Inferior parietal cortex (tissue), 1 donor: Measurements from ENCODE around the gene REPS1.
"Not testable (repeated sequence)": the region's sequence is repeated elsewhere in the genome, so short reads cannot be mapped to it uniquely, and the experiment has no call there.

Experiments
- DNase-seq: peaks from one replicate; pipeline ENCODE4 v3.0.0-alpha.2; 2016; ENCODE audit errors: extremely low spot score

The REPS1 gene

GRCh38 chr6:138971601-138972000 lies 16.5 kb downstream of the REPS1 start:
- peak; percentile 70 for DNase-seq

- peak; percentile 57 for DNase-seq
Measured at GRCh38 chr6:138970856-138971425, 17.1 kb downstream of the REPS1 start.

- DNase-seq = no peak
Measured at GRCh38 chr6:138970159-138970558, 17.9 kb downstream of the REPS1 start.

GRCh38 chr6:138966870-138967269 lies 21.2 kb downstream of the REPS1 start:
- no peak for DNase-seq

- no peak for DNase-seq
Measured at GRCh38 chr6:138965971-138966370, 22.1 kb downstream of the REPS1 start.

GRCh38 chr6:138965291-138965874 lies 22.7 kb downstream of the REPS1 start:
- no peak for DNase-seq

- DNase-seq = no peak
Measured at GRCh38 chr6:138964012-138964411, 24.0 kb downstream of the REPS1 start.

GRCh38 chr6:138963531-138963930 lies 24.5 kb downstream of the REPS1 start:
- DNase-seq = no peak

GRCh38 chr6:138963119-138963518 lies 24.9 kb downstream of the REPS1 start:
- DNase-seq = no peak

GRCh38 chr6:138959521-138959920 lies 28.5 kb downstream of the REPS1 start:
- DNase-seq = no peak

- DNase-seq = no peak
Measured at GRCh38 chr6:138958595-138958994, 29.5 kb downstream of the REPS1 start.

GRCh38 chr6:138957903-138958302 lies 30.1 kb downstream of the REPS1 start:
- DNase-seq = no peak

GRCh38 chr6:138957484-138957883 lies 30.6 kb downstream of the REPS1 start:
- DNase-seq = no peak

GRCh38 chr6:138956244-138956924 lies 31.7 kb downstream of the REPS1 start:
- DNase-seq = no peak

GRCh38 chr6:138955262-138955661 lies 32.8 kb downstream of the REPS1 start:
- DNase-seq = no peak

GRCh38 chr6:138953451-138953850 lies 34.6 kb downstream of the REPS1 start:
- no peak for DNase-seq

GRCh38 chr6:138948546-138949179 lies 39.4 kb downstream of the REPS1 start:
- no peak for DNase-seq

- no peak for DNase-seq
Measured at GRCh38 chr6:138948004-138948403, 40.0 kb downstream of the REPS1 start.

GRCh38 chr6:138945354-138945753 lies 42.7 kb downstream of the REPS1 start:
- no peak for DNase-seq

GRCh38 chr6:138944412-138944811 lies 43.6 kb downstream of the REPS1 start:
- no peak for DNase-seq

- no peak for DNase-seq
Measured at GRCh38 chr6:138943089-138943625, 44.9 kb downstream of the REPS1 start.

- DNase-seq = not testable (repeated sequence)
Measured at GRCh38 chr6:138936873-138937272, 51.2 kb downstream of the REPS1 start.

GRCh38 chr6:138931660-138932059 lies 56.4 kb downstream of the REPS1 start:
- no peak for DNase-seq
